Right atrium auricular region (tissue), 2 donors: ENCODE data around the gene SLC22A16. TPM values are rescaled to one million over a fixed set of nuclear protein-coding genes. Genes with fewer than 3 reads are reported as not detected.

ENCODE experiments used
- DNase-seq: peaks from one replicate; pipeline ENCODE4 v3.0.0-alpha.2; 2019; ENCODE audit warnings: low spot score
- H3K27ac ChIP-seq, 2 donors: fragments of 200-600 bp; sonication (generic); 1 replicate in 1 of 2; 2 replicates in 1 of 2; pipeline ENCODE4 v1.5.1; 2016 to 2019
- H3K27me3 ChIP-seq, 2 donors: fragments of 200-600 bp; sonication (generic); one replicate each; pipeline versions ENCODE4 v1.5.1 to v1.6.0; 2017 to 2019
- H3K36me3 ChIP-seq: fragments of 200-600 bp; sonication (generic); one replicate; pipeline ENCODE4 v1.5.1; 2016
- H3K4me1 ChIP-seq, 2 donors: fragments of 200-600 bp; sonication (generic); one replicate each; pipeline versions ENCODE4 v1.5.1 to v1.6.0; 2017 to 2019
- H3K4me3 ChIP-seq, 2 donors: fragments of 200-600 bp; sonication (generic); 1 replicate in 1 of 2; 2 replicates in 1 of 2; pipeline ENCODE4 v1.5.1; 2017 to 2019; ENCODE audit warnings: mild to moderate bottlenecking in 1 of 2, moderate library complexity in 1 of 2
- H3K9me3 ChIP-seq, 2 donors: fragments of 200-600 bp; sonication (generic); one replicate each; pipeline ENCODE4 v1.5.1; 2019
- total RNA-seq, 2 donors: library from RNA; depleted of rRNA; stranded (reverse); fragments of >200 nt; gene quantifications; one replicate each; pipeline ENCODE4 v1.1.0, GENCODE V29; 2016
- TF ChIP-seq, protein P1 (sequence below), 2 donors: fragments of 200-600 bp; sonication (generic); IDR thresholded peaks; one replicate each; pipeline ENCODE4 v1.5.1; 2019; ENCODE audit warnings: antibody characterized with exemption in 2 of 2

SLC22A16 gene
- total RNA-seq, 2 donors from 2014 or later, result not detected

DNA sequence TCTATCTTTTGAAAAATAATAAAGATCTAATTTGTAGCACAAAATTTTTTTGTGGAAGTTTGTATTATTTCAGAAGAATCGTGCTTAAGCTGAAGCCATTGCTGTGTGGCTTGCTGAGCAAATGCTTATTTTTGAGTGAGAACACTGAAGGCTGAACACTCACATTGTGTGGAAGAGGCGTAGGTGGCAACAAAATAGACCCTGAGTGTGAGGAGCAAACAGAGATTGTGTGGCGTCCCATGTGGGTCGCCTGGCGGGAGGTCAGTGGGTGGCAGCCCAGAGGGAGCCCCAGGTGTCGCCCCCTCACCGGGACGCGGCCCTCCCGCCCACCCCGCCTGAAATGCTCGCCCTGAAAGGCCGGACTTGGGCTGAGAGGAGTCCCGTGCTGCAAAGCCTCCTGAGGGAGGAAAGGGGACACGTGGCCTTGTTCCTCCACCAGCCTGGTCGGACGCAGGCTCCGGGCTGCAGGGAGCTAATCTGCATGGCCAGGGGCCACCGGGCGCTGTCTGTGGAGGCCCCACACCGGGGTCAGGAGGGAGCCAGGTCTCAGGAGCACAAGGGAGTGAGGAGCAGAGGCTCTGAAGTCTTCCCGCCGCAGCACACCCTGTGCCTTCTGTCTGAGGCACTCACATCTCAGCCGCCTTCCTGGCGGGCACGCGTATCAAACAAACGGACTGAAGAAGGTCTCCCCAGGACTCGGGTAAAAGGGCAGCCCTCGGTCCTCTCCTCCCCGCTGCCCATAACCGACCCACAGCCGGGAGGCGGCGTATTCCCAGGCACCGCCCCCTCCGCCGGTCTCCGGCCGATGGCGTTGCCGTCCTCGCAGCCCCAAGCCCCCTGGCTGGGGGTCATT, 77.0 kb downstream of the SLC22A16 start:
- peak overlapping the region; percentile 29 to 47 for H3K4me3 ChIP-seq
- peaks cover 0 to 29% of the 10 kb centered on the region in 2 donors for H3K4me1 ChIP-seq
- H3K27me3 ChIP-seq, result no peaks in the 10 kb centered on the region
- DNase-seq, result no peak
- H3K36me3 ChIP-seq, result peaks cover 3% of the 10 kb centered on the region
- H3K9me3 ChIP-seq, result no peaks in the 10 kb centered on the region
- no peak overlapping the region for H3K27ac ChIP-seq
- TF ChIP-seq, protein P1, sequence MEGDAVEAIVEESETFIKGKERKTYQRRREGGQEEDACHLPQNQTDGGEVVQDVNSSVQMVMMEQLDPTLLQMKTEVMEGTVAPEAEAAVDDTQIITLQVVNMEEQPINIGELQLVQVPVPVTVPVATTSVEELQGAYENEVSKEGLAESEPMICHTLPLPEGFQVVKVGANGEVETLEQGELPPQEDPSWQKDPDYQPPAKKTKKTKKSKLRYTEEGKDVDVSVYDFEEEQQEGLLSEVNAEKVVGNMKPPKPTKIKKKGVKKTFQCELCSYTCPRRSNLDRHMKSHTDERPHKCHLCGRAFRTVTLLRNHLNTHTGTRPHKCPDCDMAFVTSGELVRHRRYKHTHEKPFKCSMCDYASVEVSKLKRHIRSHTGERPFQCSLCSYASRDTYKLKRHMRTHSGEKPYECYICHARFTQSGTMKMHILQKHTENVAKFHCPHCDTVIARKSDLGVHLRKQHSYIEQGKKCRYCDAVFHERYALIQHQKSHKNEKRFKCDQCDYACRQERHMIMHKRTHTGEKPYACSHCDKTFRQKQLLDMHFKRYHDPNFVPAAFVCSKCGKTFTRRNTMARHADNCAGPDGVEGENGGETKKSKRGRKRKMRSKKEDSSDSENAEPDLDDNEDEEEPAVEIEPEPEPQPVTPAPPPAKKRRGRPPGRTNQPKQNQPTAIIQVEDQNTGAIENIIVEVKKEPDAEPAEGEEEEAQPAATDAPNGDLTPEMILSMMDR (IDR thresholded peaks at IDR 0.05), result peak in 1 of 2 donors; percentile 11

DNA sequence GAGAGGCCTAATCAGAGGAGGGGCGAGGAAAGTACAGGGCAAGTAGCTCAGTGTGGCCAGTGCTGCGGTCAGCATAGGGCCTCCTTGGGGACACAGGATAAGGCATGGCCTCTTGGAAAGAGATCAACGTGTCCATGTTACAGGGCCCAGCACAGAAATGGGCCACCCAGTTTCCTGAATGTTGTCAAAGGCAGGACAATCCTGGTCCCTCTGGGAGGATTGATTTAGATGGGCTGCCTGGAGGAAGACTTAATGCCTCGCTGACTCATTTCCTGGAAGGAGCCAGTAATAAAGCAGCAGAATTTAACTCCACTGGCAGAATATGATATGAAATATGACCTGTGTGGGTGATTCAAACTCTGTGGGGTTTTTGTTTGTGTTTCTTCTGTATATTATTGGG, 77.6 kb downstream of the SLC22A16 start:
- no peaks in the 10 kb centered on the region for H3K27me3 ChIP-seq
- no peaks in the 10 kb centered on the region for H3K36me3 ChIP-seq
- DNase-seq, result no peak
- no peaks in the 10 kb centered on the region for H3K9me3 ChIP-seq
- TF ChIP-seq, protein P1 (IDR thresholded peaks at IDR 0.05), result no peak
- H3K4me3 ChIP-seq, result no peak overlapping the region
- H3K4me1 ChIP-seq, result peaks cover 0 to 33% of the 10 kb centered on the region in 2 donors
- H3K27ac ChIP-seq, result no peak overlapping the region

DNA sequence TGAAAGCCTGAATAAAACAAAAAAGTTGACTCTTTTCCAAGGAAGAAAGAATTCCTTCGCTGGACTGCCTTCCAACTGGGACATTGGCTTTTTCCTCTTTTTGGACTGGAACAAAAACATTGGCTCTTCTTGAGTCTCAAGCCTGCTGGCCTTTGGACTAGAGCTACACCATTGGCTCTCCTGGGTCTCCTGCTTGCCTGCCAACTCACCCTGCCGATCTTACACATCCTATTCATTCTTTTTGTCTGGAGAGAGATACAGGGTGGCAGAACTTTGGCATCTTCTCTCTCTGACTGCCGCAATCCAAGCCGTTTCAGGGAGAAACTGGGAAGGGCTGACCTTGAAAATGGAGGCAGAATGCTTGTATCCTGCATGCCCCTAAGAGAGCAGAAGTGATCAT, 81.2 kb downstream of the SLC22A16 start:
- Histone ChIP-seq H3K27ac (peak overlapping the region; percentile 14 to 54), H3K4me1 (peaks cover 0 to 33% of the 10 kb centered on the region in 2 donors), H3K9me3 (no peaks in the 10 kb centered on the region), H3K36me3 (no peaks in the 10 kb centered on the region), H3K4me3 (no peak overlapping the region), H3K27me3 (no peaks in the 10 kb centered on the region)
- no peak for DNase-seq
- TF ChIP-seq, protein P1 (IDR thresholded peaks at IDR 0.05), result no peak

- TF ChIP-seq, protein P1 (IDR thresholded peaks at IDR 0.05), result no peak
- H3K4me3 ChIP-seq, result no peak overlapping the region
- peaks cover 0 to 32% of the 10 kb centered on the region in 2 donors for H3K4me1 ChIP-seq
- no peaks in the 10 kb centered on the region for H3K27me3 ChIP-seq
- DNase-seq, result no peak
- no peaks in the 10 kb centered on the region for H3K9me3 ChIP-seq
- peak overlapping the region; percentile 14 to 54 for H3K27ac ChIP-seq
- no peaks in the 10 kb centered on the region for H3K36me3 ChIP-seq
Measured at GRCh38 chr6:110394409-110394808, 82.0 kb downstream of the SLC22A16 start.

- no peaks in the 10 kb centered on the region for H3K9me3 ChIP-seq
- H3K27ac ChIP-seq, result no peak overlapping the region
- TF ChIP-seq, protein P1 (IDR thresholded peaks at IDR 0.05), result no peak
- H3K4me1 ChIP-seq, result peaks cover 0 to 29% of the 10 kb centered on the region in 2 donors
- H3K4me3 ChIP-seq, result no peak overlapping the region
- H3K27me3 ChIP-seq, result no peaks in the 10 kb centered on the region
- no peak for DNase-seq
- H3K36me3 ChIP-seq, result no peaks in the 10 kb centered on the region
Measured at GRCh38 chr6:110392727-110393126, 83.7 kb downstream of the SLC22A16 start.
